NT2/D1 (cell line): ENCODE data around the gene ADTRP.

Experiments
- SUZ12 ChIP-seq: IDR thresholded peaks from 2 replicates; pipeline ENCODE4 v1.6.1; 2011; ENCODE audit not compliant: insufficient read length, insufficient read depth; ENCODE audit errors: extremely low read depth
- YY1 ChIP-seq: IDR thresholded peaks from 2 replicates; pipeline ENCODE4 v1.6.1; 2011; ENCODE audit not compliant: insufficient read length, insufficient read depth
- ZNF274 ChIP-seq: IDR thresholded peaks from 2 replicates; pipeline ENCODE4 v1.6.1; 2011; ENCODE audit warnings: mild to moderate bottlenecking, low read depth, low read length

DNA sequence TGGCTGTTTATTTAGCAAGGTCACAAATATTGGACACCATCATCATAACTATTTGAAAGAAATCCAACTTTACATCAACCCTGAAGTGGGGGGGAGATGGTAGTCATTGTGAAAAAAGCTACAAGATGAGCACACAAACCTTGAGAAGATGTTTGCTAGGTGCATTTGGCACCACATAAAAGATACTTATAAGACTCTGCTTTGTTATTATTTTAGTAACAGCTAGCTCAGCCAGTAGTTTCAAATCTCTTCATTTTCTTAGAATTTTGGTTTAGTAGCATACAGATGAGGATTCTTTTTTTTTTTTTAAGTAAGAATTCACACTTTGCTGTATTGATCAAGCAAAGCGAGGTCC is 14.4 kb downstream of the ADTRP start:
- TF ChIP-seq YY1 = no peak
- no peak for TF ChIP-seq SUZ12
- no peak for TF ChIP-seq ZNF274
